Stimulated activated CD8-positive, alpha-beta memory T cell treated with anti-CD3 and anti-CD28 coated beads, Interleukin-12 subunit alpha, Interleukin-12 subunit beta, amount 100 ng/mL, for 1 hour (primary cell): ENCODE measurements around the gene PTPRZ1.

Experiments used
- DNase-seq: peaks from one replicate; pipeline ENCODE4 v3.0.0-alpha.2; 2020; ENCODE audit warnings: low read depth

The PTPRZ1 gene

DNA sequence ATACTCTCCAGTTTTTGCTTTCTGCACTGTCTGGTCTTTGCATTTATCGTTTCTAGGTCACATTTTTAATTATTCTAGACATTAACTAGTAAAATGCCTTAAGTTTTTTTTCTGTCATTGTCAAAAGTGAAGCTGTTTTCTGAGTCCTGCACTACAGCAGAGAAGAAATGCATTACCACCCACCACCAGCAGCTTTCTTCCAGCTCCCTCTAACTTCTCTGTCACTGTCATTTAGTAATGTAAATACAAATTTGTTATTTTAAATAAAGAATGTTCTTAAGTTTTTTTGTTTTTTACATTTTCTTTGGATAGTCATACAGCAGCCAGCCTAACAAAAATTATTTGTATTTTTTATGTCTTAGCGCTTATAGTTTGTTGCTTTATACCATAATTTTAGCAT, 18.8 kb downstream of the PTPRZ1 start:
- DNase-seq: no peak

DNA sequence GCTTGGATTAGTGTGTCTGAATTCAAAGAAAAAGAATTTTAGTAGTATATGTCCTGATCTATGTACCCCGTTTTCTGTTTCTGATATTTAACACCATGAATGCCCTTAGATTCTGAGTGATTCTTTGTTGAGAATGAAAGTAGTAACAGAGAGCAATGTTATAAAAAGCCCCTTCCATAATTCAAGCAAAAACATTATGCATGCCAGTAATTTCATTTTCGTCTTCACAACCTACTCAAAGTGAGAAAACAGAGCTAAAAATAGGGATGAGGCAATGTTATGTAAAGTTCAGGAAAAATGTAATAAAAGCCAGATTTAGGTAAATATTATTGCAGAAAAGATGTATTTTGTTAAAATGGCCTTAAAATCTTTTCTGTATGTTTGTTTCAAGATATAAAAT, 28.1 kb downstream of the PTPRZ1 start:
- no peak for DNase-seq

GRCh38 chr7:121904120-121904519, 31.2 kb downstream of the PTPRZ1 start:
- DNase-seq: no peak

DNA sequence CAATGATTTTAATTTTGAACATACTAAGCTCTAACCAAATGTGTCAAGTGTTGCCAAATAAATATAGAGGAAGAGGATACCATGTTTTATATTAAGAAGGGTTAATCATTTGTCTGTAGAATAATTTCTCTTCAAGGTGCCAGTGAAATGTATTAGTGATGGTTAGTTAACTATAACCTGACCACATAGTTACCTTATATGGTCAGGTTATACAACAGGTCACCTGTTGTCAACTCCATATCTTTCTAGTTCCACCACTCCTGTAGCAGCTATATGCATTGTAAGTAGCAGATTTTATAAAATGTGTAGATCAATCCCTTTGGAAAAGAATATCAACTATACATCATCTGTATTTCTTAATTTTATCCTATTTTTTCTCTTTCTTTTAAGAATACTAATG, 35.1 kb downstream of the PTPRZ1 start:
- DNase-seq: no peak

GRCh38 chr7:121909716-121910345, 36.9 kb downstream of the PTPRZ1 start:
- DNase-seq: no peak

DNA sequence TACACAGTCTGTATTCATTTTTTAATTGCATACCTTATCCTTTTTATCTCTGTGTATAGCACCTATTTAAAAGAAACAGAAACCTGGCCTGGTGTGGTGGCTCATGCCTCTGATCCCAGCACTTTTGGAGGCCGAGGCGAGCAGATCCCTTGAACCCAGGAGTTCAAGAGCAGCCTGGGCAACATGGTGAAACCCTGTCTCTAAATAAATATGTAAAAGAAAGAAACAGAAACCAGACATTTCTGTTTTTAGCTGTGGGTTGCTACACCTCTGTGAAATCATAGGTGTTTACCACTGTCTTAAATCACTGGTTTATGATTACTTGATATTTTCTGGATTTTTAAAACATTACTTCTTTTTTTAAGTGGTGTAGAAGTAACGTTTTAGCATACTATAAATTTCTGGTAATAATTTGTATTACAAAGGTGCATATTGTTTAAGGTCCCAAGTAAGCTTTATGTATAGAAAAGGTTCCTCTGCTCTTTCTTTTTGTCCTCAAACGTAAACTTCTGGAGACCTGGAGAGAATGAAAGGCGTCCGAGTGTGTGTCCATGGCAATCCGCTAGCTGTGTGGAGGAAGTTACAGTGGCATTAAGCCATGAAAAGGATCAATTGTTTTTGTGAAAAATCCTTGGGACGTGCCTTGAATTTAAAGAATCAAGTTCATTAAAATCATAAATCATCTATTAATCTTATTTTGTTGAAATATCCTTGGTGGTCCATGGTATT, 41.1 kb downstream of the PTPRZ1 start:
- DNase-seq: no peak

- no peak for DNase-seq
Observed at GRCh38 chr7:121914676-121915279, 41.8 kb downstream of the PTPRZ1 start.

- DNase-seq: no peak
Observed at GRCh38 chr7:121916211-121916610, 43.2 kb downstream of the PTPRZ1 start.

DNA sequence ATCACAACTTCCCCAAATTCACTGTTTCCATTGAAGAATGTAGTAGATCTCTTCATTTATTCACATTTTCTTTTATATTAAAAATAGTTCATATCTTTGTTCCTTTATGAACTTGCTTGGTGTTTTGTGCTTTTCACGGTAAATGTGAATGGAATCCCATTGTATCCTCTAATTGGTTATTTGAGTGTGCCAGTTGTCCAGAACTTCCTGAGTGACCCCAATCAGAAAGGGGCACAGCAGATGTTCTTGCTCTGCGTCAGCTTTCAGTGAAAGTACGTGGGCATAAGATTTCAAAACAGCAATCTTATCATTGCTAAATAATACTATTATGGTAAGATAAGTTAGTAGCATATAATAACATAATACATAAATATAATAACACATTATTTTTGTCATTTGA, 47.0 kb downstream of the PTPRZ1 start:
- DNase-seq: no peak

DNA sequence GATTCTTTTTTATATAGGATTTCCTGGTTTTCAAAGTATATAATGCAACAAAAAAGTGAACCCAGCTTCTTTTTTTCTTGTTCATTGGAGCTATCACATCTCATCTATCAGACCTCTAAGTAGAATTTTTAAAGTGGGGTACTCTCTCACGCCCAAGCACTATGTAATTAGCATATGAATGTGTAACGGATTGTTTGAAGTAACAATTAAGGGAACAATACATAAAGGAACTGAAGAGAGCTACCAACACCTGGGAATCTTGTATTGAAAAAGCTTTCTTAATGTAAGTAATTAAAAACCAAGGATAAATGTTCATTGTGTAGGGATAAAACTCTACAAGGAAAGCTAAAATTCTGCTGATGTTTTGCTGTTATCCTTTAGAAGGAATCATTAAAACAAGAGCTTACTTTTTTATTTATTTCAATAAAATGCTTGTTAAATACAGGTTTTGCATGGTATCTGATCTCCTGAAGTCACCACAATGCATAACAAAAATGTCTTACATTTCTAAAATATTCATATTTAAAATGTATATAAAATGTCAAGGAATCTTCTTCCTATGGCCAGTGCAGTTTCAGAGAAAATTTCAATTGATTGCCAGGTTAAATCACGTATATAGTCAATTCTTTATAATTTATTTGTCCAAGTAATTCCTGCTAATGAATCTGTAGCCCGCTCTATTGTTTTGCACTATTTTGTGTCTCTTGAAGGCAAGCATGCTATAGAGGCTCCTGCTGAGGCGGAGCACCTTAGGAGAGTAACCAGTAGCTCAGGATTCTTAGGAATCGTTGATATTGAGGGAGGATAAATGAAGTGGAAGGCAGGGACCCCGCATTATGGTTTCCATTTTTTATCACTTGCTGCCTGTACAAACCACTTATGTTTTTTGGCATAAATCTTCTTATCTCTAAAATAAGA, 51.6 kb downstream of the PTPRZ1 start:
- no peak for DNase-seq

DNA sequence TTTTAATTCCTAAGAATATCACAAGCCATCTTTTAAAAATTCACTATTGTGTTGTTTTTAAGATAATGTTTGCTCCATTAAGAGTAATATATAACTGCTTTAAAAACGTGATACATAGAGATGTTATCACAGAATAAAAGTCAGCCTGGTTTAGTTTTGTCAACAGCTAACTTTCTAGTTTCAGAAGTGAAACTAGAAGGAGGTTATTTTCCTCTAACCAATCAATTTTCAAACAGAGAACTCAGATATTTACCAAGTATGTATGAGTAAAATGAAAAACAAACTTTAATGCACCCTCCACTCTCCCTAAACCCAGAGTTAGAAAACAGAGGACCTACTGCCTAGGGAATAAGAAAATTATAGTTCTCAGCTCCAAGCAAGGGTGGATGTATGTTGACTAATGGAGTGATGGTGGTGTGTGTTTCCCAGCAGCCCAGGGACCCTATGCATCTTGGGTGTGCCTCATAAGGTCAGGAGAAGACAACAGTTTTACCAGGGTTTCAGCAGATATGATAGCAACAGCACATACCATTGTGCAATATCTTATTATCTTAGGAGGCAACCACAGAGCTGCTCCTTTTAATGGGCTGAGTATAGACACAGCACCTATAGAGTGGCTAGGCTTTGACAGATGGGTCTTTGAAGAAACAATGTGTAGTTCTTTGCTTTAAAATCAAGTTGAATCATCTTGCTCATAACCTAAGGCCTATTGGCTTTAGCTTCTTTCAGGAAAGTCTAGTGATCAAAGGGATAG, 58.4 kb downstream of the PTPRZ1 start:
- DNase-seq: no peak

DNA sequence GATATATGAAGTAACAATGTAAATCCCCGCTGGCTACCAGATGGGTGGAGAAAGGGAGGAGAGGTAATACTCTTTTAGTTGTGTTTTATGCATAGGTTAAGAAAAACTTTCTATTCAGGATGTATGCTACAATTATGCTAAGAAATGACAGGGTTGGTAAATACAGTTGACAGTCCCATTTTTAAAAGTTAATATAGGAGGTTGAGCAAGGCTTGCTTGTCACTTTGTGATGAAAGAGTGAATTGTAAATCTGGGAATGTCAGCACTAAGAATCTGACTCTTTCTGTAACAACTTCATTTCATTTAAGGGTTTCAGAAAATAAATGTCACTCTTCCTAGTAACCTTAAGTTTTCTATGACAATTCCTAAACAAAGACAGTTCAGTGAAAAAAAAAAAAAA, 59.8 kb downstream of the PTPRZ1 start:
- no peak for DNase-seq

GRCh38 chr7:121936951-121937623, 64.1 kb downstream of the PTPRZ1 start:
- no peak for DNase-seq

DNA sequence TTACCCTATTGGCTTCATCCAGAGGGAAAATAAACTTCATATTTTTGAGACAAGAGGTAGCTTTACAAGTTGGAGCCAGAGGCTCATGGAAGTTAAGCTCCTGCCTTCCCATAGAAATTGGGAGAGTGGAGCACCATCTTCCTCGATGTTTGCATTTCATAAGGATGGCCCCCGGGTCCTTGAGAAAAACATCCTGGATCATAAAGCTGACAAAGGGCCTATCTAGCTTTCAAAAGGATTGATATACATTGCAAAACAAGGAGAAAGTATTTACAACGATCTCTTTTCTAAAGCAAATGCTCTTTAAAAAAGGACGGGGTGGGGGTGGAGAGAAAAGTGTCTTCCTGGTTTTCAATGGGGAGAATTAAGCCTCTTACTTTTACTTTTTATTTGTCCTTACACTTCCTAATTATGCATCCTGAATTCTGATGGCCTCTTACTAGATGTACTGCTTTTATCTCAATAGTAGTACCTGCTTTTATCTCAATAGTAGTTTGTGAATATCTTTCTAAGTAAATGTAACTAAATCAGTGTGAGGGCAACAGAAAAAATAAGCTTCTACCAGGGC, 65.6 kb downstream of the PTPRZ1 start:
- no peak for DNase-seq

GRCh38 chr7:121940918-121941317, 68.0 kb downstream of the PTPRZ1 start:
- DNase-seq: no peak

- DNase-seq: no peak
Observed at GRCh38 chr7:121941830-121942229, 68.9 kb downstream of the PTPRZ1 start.

DNA sequence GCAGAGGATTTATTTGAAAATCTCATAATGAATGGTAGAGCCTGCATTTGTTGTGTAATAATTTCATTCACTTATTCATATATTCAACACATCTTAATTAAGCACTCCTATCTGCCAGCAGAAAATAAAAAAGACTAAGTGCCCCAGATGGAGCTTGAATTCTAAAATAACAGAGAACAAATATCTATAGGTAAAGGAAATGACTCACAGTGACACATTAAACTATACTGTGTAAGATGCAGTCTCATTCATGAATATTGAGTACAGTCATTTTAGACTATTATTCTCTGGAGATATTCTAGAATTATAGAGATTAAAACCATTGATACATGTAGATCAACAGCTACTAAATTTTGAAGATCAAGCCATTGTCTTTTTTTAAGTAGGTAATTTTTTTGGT, 72.1 kb downstream of the PTPRZ1 start:
- no peak for DNase-seq

GRCh38 chr7:121945480-121946236, 72.7 kb downstream of the PTPRZ1 start:
- DNase-seq: no peak

DNA sequence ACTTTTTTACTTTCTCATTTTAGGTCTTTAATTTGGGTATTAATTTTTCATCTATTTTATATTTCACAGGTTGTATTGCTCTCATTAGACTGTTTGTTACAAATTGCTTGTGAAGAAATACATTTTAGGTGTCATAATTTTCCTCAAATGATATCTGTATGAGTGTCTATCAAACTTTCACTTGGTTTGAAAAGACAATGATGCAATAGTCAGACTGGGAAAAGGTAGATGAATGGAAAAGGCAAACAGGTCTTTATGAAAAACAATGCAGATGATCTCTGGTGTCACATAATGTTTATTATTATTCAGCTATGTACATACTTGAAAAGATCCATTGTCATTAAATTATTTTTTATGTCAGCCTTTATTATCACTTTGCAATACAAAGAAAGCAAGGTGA, 80.2 kb downstream of the PTPRZ1 start:
- no peak for DNase-seq

DNA sequence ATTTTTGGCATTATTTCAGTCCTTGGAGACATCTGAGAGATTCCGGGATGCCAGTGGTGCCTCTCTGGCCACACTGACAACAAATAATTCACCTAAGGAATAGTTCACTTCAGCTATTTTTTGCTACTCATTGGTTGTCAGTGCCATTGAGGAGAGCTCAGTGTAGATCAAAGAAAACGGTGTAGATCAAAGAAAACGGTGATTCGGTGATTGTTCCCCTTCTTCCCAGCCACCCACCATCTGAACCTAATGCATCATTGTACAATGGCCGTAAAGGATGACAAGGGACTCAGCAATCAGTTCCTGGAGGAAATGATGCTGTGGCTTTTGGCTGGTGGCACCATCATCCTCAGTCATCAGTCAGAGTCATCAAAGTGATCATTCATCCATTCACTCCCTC, 80.6 kb downstream of the PTPRZ1 start:
- DNase-seq: no peak
